D341Med (cell line): ENCODE results near the gene SNX9.

Experiments used
- DNase-seq: peaks from one replicate; pipeline ENCODE4 v3.0.0; 2012; ENCODE audit warnings: low spot score

The SNX9 gene

DNA sequence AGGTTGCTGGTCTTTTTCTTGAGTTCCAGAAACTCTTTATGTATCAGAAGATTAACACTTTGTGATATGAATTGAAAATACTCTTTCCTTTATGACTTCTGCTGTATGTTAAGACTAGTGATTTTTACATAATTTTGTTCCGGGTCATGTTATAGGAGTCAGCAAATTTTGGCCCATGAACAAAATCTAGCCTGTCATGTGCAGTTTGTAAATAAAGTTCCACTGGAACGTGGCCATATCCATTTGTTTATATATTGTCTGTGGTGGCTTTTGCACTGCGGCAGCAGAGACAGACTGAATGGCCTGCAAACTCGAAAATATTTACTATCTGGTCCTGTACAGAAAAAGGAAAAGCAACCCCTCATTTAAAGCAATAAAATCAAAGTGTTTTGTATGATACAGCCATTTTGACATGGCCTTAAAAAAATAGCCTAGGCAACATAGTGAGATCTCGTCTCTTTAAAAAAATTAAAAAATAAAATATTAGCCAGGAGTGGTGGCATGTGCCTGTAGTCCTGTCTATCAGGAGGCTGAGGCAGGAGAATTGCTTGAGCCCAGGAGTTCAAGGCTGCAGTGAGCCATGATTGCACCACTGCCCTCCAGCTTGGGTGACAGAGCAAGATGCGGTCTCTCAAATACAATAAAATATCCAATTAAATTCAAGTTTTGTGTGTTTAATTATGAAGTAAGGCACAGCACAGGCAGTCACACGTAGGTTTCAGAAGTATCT lies 36.9 kb downstream of the SNX9 start:
- no peak for DNase-seq

DNA sequence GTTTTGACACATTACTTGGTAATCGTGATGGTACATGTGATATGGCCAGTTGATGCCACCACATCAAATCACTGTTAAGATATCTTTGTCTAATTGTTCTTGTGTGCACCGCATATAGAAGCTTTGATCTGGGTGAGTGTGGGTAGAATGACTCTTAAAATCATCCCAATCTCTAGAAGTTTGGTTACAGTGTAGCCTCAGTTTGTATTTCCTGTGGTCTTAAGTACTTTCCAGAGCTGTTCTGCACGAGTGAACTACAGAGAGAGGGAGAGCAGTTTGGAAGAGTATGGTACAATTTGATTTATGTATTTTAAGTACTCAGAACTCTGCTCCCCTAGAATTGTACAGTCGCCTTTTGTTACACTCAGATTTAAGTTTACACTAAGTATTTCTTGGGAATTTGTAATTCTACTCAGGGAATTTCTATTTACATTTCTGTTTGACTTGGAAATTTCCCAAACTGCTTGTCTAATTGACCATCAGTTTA lies 37.5 kb downstream of the SNX9 start:
- DNase-seq: no peak

DNA sequence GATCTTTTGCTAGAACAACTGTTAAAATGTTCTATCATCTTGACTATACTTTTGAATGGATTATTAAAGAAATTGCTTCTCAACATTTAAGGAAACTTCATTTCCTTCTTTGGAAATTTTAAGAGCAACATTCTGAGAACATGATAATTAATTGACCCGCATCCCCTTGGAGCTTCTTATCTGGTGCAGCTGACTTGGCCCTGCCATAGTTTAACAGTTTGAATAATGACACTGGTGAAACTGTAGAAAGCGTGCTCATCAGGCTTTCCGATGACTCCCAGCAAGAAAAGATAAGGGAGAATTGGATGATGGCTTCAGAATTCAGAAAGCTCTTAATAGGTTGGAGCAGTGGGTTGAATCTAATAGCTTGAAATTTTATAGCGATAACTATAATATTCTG lies 38.1 kb downstream of the SNX9 start:
- no peak for DNase-seq

DNA sequence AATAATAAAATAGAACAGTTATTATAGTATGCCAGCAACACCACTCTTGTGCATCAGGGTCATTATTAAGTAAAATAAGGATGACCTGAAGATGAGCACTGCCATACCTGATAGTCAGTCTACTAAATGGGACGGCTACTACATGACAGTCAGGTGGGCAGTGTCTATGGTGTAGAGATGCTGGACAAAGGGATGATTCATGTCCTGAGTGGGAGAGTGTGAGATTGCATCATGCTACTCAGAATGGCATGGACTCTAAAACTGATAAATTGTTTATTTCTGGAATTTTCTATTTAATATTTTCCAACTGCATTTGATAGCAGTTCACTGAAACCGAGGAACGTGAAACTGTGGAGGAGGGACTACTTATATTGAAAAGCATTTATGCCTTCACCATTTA lies 38.8 kb downstream of the SNX9 start:
- DNase-seq: no peak

DNA sequence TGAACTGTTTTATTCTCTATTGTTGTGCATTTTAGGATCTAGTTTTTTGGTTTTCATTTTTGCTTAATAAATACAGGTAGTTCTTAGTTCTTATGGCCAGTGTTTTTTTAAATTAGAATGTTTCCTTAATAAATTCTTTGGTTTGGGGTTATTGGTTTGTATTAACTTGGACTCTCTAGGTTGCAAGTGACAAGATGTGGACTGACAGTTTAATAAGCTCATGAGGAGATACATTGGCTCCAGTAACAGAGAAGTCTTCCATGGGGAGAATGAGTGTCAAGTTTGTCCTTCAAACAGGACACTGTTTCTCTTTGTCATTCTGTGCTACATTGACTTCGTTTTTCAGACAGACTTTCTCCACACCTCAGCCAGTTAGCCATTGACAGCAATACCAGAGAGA lies 39.7 kb downstream of the SNX9 start:
- no peak for DNase-seq

DNA sequence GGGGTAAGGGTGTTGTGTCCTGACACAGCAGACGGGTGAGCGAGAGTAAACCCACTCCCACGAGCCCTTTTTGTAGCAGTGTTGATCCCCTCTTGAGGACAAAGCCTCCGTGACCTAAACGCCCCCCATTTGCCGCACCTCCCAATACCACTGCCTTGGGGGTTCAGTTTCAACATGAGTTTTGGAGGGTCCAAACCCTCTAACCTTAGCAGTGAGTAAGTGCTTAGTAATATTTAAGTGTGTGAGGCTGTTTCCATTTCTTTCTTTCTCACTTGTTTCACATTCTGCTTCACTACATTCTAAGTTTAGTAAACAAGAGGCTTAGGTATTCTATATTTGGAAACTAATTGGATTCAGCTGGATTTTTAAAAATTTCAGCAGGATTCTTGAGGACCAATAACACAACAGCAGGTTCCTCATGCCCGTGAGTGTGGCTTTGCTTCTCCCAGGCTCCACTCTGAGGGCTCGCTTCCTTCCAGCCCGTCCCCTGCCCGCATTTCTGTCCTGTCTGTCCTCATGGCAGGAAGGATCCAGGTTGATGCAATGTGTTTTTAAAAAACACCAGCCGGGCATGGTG lies 41.2 kb downstream of the SNX9 start:
- no peak for DNase-seq

DNA sequence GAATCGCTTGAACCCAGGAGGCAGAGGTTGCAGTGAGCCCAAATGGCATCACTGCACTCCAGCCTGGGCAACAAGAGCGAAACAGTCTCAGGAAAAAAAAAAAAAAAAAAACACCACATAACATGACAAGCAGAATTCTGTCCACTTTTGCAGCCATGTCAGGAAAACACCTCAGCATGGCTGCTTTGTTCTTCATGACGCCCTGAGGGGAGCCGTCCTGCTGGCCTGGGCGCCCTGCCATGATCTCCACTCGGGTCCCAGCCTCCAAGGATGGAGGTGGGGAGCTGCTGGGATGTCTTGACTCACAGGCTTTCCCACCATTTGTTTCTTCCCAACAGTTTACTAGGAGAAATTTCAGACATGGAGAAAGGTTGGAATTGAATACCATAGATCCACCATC lies 42.2 kb downstream of the SNX9 start:
- no peak for DNase-seq

DNA sequence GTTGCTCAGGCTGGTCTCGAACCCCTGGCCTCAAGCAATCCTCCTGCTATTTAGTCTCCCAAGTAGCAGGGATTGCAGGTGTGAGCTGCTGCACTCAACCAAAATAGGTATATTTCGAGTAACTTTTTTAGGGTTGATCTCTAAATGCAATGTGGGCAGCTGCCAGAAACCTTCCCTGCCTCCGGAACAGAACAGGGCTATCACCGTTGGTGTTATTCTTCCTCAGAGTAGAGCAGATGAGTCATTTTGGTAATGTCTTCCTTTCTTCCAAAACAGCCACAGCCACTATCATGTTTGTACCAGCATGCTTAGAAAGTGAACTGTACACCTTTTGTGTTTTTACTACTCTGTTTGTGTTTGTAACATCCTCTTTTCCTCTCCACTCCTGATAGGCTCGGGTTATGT lies 44.1 kb downstream of the SNX9 start:
- no peak for DNase-seq

DNA sequence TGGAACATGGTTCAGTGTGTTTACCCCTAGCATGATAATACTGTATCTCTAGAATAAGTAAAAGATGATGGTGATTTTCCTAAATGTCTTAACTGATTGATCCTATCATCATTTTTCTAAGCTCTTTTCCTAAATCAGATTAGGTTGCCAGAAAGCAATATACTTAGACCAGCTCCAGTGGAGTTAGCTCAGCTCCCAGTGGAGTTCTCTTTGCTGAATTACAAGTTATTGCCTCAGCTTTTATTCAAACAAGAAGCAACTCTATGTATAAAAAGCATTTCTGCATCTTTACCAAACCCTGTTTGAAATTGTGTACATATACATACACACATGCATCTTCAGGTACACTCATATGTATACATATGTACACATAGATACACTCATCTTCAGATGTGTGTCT lies 44.9 kb downstream of the SNX9 start:
- peak; percentile 44 for DNase-seq

DNA sequence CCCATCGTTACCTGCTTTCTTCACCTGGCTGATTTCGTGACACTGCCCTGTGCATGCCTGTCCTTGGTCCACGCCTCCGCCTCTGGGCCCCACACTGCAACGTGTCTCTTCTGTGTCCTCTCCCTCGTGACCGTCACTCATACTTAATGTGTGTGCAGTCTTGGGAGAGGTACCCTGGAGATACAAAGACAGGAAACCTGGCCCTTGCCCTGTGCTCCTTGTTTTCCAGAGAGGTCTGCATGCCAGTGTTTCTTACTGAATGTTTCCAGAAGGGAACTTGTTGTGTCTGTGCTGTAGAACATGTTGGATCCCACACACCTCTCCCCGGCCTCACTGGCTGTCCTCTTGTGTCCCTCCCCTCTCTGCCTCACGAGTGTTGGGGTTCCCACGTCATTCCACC lies 45.8 kb downstream of the SNX9 start:
- no peak for DNase-seq

DNA sequence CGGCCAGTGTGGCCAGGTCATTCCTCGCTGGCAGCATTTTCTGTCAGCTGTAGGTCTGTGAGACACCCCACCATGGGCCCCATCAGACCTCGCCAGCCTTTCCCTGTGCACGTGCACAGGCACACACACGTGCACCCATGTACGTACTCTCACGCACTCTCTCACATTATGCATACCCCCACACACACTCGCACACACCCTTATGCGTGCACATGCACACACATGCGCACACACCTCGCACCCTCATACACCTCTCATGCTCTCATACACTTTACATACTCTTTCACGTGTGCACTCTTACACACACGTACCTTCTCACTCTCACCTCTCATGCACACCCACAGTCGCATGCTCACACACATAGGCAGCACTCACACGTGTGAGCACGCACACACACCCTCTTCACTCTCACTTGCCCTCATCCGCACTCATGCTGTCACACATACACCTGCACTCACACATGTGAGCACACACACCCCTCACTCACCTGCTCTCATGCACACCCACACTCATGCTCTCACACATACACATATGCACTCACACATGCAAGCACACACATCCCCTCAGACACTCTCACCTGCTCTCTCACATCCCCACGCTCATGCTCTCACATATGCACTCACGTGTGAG lies 46.7 kb downstream of the SNX9 start:
- DNase-seq: no peak

DNA sequence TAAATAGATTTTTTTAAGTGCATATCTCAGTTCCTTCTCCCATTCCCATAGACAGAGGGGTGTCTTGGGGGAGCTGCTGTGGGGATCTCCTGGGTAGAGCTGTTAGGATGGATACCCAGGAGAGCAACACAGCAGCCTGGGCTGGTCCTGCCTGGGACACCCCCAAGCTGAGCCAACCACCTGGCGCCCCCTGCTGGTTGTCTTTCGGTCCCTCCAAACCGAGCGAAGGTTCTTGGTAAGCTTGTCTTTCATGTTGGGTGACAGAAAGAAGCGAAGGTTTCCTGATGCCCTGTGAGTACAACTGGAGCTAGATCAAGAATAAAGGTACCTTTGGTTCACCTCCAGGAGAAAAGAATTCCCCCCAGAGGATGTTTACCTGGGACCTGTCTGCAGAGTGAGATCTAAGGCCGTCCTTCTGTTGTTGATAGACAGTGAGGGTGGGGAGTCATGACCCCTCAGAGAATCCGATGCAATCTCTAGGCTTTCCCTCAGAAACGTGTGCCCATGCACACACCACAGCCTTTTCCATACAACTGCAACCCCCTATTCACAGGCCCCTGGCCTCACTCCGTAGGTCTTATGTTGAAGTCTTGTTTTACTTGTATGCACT lies 50.8 kb downstream of the SNX9 start:
- DNase-seq: peak; percentile 87

DNA sequence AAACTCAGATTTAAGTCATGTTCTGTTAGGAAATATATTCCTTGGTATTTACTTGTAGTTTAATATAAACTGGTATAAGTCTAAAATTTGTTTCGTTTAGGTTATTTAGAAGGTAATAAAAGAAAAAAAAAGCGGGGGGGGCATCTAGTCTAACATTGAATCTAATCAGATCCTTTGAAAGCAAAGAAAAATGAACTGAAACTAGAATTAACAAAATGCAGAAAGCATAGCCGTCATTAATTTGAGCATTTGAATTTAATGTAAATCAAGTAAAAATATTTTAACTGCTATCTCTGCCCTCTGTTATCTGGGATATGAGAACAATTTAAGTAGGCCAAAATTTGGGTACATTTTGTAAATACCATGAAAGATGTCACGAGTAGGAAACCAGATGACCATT lies 54.1 kb downstream of the SNX9 start:
- DNase-seq: no peak

DNA sequence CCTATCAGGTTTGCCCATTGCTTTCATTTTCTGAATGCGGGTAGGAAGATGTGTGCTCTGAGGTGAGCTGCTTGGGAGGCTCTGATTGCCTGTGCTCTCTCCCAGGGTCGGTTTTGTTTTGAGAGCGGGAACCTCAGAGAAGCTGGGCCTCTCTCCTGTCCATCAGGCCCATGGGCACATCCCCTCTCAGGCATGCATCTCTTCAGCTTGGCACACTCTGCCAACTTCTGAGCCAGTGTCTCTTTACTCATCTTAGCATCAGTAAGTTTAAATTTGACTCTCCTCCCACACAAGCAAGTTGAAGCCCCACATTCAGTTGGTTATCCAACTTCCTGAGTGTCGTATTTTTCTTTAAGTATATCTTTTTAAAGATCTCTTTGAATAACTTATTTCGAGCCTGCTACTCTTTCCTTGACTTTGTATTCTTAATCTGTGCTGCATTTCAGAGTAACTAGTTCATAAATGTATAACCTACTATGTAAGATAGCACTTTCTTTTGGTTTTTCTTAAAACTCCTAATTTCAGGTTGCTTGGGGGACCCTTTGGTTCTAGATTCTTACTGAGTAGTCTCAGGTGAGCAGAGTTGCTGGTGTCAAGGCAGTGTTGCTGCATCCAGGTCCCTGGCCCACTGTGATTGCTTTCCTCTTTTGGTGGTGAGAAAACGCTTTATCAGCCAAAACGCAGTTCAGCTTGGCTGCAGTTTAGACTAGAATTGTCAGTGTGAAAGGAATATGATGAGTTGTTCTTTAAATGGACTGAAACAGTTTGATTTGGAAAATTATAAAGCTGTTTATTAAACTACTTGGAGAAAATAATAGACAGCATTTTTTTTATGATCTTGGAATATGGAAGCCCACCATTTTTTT lies 54.8 kb downstream of the SNX9 start:
- no peak for DNase-seq

DNA sequence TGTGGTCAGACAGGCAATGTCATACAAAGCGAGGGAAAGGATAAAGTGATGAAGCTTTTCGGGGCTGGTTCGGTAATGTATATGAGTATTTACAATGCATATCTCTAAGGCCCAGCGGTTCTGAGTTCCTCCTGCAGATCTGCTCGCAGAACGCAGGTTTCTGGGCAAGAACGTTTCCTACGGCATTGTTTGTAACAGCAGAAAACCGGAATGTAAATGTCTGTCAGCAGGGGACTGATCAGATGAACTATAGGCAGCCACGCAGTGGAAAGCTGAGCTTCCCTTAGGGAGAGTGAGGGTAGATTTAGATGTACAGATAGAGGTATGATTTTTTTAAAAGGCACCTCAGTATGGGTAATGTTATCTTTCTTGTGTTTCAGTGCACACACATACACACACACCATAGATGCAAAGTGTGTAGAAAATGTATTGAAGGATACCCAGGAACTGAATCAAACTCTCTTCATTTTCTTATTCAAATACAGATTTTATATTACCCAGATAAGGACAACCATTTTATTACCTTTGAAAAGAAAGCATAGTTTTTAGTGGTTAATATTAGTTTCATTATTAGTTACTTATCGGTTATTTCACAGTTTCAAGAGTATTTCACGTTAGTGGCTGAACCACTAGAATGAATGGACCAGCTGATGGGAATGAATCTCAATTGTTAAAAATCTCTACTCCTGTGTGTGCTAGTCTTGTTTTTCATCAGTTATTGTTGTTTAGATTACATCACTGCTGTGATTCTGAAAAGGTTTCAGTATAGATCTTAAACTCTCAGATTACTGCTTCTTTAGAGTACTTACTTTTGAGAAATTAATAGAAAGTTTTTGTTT lies 56.2 kb downstream of the SNX9 start:
- no peak for DNase-seq

DNA sequence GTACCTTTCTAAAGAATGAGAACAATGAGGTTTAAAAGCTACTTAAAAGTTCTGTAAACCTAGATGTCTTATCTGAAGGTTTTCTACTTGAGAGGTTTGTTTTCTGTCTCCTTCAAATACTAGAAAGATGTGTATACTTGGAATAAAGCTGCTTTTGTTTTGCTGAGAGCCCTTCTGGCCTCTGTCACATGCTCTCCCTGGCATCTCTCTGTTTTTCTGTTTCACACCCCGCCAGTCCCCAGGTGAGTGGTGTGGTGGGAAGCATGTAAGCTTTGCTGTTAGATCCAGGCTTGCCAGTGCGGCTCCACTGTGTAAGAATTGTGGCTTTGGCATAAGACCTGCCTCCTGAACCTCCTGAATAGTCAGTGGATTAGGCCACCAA lies 56.8 kb downstream of the SNX9 start:
- DNase-seq: peak; percentile 45

DNA sequence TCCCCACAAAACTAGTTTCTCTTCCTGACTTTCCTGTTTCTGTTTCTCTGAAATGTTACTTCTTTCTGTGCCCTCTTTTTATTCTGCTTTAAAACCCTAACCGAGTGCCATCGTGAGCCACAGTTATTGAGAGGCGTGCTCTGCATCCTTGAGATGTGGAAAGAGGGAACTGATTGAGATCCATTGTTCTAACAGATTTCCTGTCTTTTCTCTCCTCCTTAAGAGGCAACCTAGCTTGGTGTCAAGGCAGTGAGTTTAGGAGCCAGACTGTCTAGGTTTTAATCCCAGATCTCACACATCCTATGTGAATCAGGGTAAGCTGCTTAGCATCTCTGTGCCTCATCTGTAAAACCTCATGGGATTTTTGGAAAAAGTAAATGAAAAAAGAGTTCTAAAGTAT lies 57.5 kb downstream of the SNX9 start:
- peak; percentile 73 for DNase-seq

DNA sequence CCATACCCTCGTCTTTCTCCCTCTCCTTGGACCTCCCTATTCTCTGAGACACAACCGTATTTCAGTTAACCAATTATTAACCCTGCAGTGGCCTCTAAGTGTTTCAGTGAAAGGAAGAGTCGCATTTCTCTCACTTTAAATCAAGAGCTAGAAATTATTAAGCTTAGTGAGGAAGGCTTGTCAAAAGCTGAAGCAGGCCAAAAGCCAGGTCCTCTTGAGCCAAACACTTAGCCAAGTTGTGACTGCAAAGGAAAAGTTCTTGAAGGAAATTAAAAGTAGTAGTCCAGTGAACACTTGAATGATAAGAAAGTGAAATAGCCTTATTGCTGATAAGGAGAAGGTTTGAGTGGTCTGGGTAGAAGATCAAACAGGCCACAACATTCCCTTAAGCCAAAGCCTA lies 58.3 kb downstream of the SNX9 start:
- no peak for DNase-seq

DNA sequence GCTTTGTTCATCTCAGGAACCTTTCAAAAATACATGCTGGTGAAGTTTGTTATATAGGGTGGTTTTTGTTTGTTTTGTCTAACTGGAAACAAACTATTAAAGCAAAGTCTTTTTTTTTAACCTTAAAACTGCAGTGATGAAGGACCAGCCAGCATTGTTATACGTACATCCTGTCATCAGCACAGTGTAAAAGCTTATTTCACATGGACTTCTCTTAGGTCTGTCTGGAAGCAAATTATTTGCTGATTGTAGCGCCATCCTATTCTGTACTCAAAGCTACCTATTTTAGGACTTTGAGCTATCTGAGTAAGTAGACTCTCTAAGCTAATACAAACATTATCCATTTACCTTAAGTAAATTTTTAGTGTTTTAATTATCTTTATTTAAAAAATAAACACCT lies 61.7 kb downstream of the SNX9 start:
- no peak for DNase-seq

DNA sequence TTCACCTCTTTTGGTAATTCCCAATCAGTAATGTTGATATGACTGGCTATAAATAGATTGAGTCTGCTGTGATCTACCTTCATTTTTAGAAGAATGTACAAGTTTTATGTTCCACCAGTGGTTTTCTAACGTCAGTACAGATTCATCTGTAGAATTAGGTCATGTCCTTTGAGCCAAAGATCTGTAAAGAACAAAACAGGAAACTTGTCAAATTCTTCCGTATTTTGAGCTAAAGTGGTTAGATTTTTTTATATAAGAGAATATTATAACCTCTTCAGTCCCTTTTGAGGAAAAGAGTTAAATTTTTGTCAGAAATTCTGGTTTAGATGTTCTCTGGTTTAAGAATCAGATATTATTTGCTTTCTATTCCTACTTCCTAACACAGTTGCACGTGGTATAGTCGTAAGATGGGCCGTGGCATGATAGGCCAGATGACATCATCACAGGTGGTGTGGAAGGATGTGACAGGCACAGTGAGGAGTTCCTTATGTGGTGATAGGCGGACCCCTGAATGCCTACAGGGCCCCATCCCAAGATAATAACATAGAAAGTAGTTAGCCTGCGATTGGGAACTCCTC lies 62.3 kb downstream of the SNX9 start:
- no peak for DNase-seq

DNA sequence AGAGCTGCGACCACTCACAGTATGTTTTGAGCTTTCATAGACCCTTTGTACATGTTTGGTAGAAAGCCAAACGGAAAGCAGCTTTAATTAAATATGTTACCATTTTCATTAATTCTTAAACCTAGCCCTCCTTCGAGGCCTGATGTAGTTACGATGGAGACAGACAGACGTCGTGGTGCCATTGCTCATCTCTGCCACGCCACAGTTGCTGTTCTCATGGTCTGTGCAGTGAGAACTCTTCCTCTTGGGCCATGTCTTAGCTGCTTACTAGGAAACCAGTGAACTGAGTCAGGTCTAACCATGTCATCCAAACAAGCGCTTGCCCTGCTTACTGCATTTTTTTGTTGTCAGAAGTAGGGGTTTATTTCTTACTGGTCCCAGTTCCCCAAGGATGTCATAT lies 62.8 kb downstream of the SNX9 start:
- no peak for DNase-seq
